ENCODE data around the gene SETD1B. TPM values are rescaled to one million over a fixed set of nuclear protein-coding genes. Genes with fewer than 3 reads are reported as not detected.

The SETD1B gene
- total and polyA plus RNA-seq, 2 of the 4 experiments (the other 2 are of a cell fraction) = 0.90 to 5.1 TPM

DNA sequence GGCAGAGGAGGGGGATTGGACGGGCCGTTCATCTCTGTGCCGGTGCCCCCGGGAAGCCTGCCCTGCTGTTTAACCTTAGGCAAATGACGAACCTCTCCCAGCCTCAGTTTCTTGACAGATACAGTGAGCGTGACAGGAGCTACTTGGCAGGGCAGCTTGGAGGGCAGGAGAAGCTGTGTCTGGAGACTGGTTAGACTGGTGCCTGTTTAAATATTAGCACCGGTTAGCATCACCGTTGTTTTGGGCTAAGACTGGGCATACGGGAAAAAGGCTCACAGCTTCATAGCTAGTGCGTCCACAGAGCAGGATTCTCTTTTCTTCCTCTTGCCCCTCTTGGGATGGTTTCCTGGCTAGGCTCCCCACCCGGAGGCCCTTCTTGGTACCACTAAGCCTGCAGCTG lies 49.0 kb upstream of the SETD1B start:
- BruUV-seq (replicated peaks) = no TSS peak

More for the DNA sequence above, 49.0 kb upstream of the SETD1B start:
- Histone ChIP-seq H3K9me3 (ENCODE audit: control insufficient read depth, insufficient read depth, low read length) (no peaks in the 10 kb centered on the region), H3K4me2 (ENCODE audit: low read depth, low read length) (no peak overlapping the region), H2AK9ac (replicated peaks; ENCODE audit: low read depth, low read length, poor library complexity) (no peak overlapping the region), H3K9me1 (ENCODE audit: insufficient read depth, low read length) (0 out of 2 replicates have a peak, but pooled peaks cover 10% of the 10 kb centered on the region), H3K4me3 (ENCODE audit: insufficient read depth, low read depth, low read length) (no peak overlapping the region), H3K36me3 (ENCODE audit: control insufficient read depth, insufficient read depth, low read length) (peaks cover 24% of the 10 kb centered on the region), H3K14ac (replicated peaks; ENCODE audit: low read depth, low read length) (no peak overlapping the region), H4K8ac (ENCODE audit: low read depth in 2 of 2, low read length in 2 of 2) (no peak overlapping the region), H2BK5ac (ENCODE audit: low read depth, low read length, poor library complexity, severe bottlenecking) (no peak overlapping the region), H3K9ac (ENCODE audit: low read depth, low read length) (no peak overlapping the region), H3K18ac (ENCODE audit: low read depth, low read length) (no peak overlapping the region), H2AFZ (replicated peaks; ENCODE audit: low read length, poor library complexity) (no peak overlapping the region), H3K27ac (ENCODE audit: insufficient read depth, low read length) (no peak overlapping the region), H3K4ac (ENCODE audit: low read depth, low read length) (no peak overlapping the region), H2BK120ac (ENCODE audit: low read depth, low read length) (no peak overlapping the region), H2AK5ac (ENCODE audit: low read depth, low read length) (no peak overlapping the region), H4K20me1 (ENCODE audit: insufficient read depth, low read length) (no peaks in the 10 kb centered on the region), H4K91ac (ENCODE audit: insufficient read depth, low read depth, low read length) (no peak overlapping the region), H4K5ac (ENCODE audit: low read depth, low read length) (no peak overlapping the region), H2BK15ac (ENCODE audit: low read depth, low read length) (no peak overlapping the region), H3K79me1 (ENCODE audit: low read depth in 1 of 2, low read length in 2 of 2) (peaks cover 0 to 3% of the 10 kb centered on the region in 2 experiments; a peak in 1 of 4 replicates), H3K27me3 (ENCODE audit: control insufficient read depth, insufficient read depth, low read length) (no peaks in the 10 kb centered on the region), H2BK20ac (ENCODE audit: low read depth, low read length) (no peak overlapping the region), H3K23ac (ENCODE audit: low read depth, low read length) (no peak overlapping the region), H3K56ac (ENCODE audit: extremely low read depth, insufficient read depth, low read length) (no peak overlapping the region), H3K4me1 (ENCODE audit: control insufficient read depth, insufficient read depth, low read length) (peaks cover 4% of the 10 kb centered on the region)
- ChIA-PET CTCF (no interaction called here), POLR2A (ENCODE audit: unreplicated experiment) (no interaction called here)
- TF ChIP-seq MAFK (IDR thresholded peaks at IDR 0.05; ENCODE audit: low read depth, low read length) (no peak), RCOR1 (IDR thresholded peaks at IDR 0.05; ENCODE audit: insufficient replicate concordance, low read length) (no peak), BHLHE40 (IDR thresholded peaks at IDR 0.05; ENCODE audit: low read depth, low read length) (no peak), RFX5 (IDR thresholded peaks at IDR 0.05; ENCODE audit: low read depth, low read length) (no peak), NFE2L2 (IDR thresholded peaks at IDR 0.05; ENCODE audit: low read depth, low read length) (no peak), FOS (IDR thresholded peaks at IDR 0.05; ENCODE audit: low read depth, low read length) (no peak), RAD21 (IDR thresholded peaks at IDR 0.05; ENCODE audit: low read length) (no peak), POLR2A (IDR thresholded peaks at IDR 0.05; ENCODE audit: low read depth, low read length) (no peak), CHD1 (IDR thresholded peaks at IDR 0.05; ENCODE audit: low read depth, low read length) (no peak), SMC3 (IDR thresholded peaks at IDR 0.05; ENCODE audit: low read depth, low read length) (no peak), CEBPB (IDR thresholded peaks at IDR 0.05; ENCODE audit: low read depth, low read length) (no peak), MAZ (IDR thresholded peaks at IDR 0.05; ENCODE audit: borderline replicate concordance, low read depth, low read length) (no peak), MXI1 (IDR thresholded peaks at IDR 0.05; ENCODE audit: borderline replicate concordance, low read depth, low read length) (no peak)
- TF ChIP-seq, protein P1, sequence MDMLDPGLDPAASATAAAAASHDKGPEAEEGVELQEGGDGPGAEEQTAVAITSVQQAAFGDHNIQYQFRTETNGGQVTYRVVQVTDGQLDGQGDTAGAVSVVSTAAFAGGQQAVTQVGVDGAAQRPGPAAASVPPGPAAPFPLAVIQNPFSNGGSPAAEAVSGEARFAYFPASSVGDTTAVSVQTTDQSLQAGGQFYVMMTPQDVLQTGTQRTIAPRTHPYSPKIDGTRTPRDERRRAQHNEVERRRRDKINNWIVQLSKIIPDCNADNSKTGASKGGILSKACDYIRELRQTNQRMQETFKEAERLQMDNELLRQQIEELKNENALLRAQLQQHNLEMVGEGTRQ (IDR thresholded peaks at IDR 0.05; ENCODE audit: low read depth, low read length) = no peak
- TF ChIP-seq, protein P2, sequence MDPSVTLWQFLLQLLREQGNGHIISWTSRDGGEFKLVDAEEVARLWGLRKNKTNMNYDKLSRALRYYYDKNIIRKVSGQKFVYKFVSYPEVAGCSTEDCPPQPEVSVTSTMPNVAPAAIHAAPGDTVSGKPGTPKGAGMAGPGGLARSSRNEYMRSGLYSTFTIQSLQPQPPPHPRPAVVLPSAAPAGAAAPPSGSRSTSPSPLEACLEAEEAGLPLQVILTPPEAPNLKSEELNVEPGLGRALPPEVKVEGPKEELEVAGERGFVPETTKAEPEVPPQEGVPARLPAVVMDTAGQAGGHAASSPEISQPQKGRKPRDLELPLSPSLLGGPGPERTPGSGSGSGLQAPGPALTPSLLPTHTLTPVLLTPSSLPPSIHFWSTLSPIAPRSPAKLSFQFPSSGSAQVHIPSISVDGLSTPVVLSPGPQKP (IDR thresholded peaks at IDR 0.05; ENCODE audit: borderline replicate concordance, low read depth, low read length) = no peak
- TF ChIP-seq, protein P3, sequence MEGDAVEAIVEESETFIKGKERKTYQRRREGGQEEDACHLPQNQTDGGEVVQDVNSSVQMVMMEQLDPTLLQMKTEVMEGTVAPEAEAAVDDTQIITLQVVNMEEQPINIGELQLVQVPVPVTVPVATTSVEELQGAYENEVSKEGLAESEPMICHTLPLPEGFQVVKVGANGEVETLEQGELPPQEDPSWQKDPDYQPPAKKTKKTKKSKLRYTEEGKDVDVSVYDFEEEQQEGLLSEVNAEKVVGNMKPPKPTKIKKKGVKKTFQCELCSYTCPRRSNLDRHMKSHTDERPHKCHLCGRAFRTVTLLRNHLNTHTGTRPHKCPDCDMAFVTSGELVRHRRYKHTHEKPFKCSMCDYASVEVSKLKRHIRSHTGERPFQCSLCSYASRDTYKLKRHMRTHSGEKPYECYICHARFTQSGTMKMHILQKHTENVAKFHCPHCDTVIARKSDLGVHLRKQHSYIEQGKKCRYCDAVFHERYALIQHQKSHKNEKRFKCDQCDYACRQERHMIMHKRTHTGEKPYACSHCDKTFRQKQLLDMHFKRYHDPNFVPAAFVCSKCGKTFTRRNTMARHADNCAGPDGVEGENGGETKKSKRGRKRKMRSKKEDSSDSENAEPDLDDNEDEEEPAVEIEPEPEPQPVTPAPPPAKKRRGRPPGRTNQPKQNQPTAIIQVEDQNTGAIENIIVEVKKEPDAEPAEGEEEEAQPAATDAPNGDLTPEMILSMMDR (conservative IDR thresholded peaks at IDR 0.05; ENCODE audit: low read depth, low read length) = no peak
- DNase-seq (no peak), ATAC-seq (ENCODE audit: low read depth) (no peak)
- in situ Hi-C loops (cut with MboI; ENCODE audit: low sequenced_read_pairs) (no loop called here), dilution Hi-C loops (cut with HindIII; ENCODE audit: low sequenced_read_pairs, unreplicated experiment) (no loop called here), intact Hi-C loops (cut with micrococcal nuclease) (no loop called here)
- 100% methylated on average over 1 of the region's 11 CpGs; no CpG with 5 or more reads in 1 of the 2 experiments for WGBS, 2 experiments (ENCODE audit: extremely low coverage in 2 of 2, insufficient read length in 1 of 2)

Data from IMR-90 (cell line).